Activated T-helper 1 cell treated with anti-CD3 and anti-CD28 coated beads, Interleukin-2, amount 50 U/mL, for 16 hours (primary cell): ENCODE results near the gene TNK1.
A peak's percentile ranks its signal among the peaks of the same experiment; 100 is the strongest.

ENCODE experiments used
- DNase-seq, 2 donors: peaks; one replicate each; pipeline ENCODE4 v3.0.0-alpha.2; 2020; ENCODE audit warnings: low read depth in 1 of 2, low spot score in 1 of 2

TNK1 gene

DNA sequence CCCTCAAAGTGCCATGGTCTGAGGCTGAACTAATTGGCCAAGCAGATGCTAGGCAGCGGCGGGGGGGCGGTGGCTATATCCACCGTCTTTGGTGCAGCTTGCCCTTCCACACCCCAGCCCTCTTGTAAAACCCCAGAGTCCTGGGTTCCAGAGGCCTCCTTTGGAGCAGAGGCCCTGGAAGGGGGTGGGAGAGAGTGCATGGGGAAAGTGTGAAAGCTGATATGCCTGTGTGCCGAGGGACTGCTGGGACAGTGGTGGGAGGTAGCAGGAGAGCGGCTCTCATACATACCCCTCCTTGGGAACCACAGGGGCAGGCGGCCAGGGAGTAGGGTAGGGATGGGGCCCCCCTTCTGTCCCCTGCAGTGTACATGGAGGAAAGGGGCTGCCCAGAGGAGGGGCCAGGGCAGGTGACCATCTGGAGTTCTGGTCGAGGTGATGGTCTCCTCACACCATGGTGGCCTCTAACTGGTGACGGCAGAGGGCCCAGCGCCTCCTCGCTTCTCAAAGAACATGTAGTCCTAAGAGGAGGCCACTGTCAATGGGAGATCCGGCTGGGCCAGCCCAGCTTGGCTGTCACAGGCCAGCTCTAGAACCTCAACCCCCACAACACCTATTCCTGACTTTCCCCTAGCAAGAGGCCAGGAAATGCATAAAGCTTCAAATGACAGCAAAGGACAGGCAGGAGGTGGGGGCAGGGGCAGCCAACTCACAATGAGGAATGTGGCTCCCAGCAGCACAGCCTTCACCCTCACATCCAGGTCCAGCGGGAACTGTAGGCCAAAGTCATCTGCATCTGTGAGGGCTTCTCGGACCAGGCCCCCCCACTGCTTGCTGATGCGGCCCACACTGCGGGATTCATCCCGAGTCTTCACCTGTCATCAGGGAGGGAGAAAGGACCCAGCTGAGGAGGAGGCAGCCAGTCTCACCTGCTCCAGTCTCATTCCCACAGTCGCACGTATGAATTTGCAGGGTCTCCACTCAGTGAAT, 9.3 kb downstream of the TNK1 start:
- DNase-seq = no peak

- no peak for DNase-seq
These were observed 10.4 kb downstream of the TNK1 start for GRCh38 chr17:7391307-7391706.

- DNase-seq = no peak
These were observed 12.1 kb downstream of the TNK1 start for GRCh38 chr17:7392696-7393612.

GRCh38 chr17:7393613-7394451, 12.9 kb downstream of the TNK1 start:
- DNase-seq = peak; percentile 34 to 39

GRCh38 chr17:7394452-7395191, 13.7 kb downstream of the TNK1 start, which contains the start of gene PLSCR3:
PLSCR3 (minus strand) TSS chr17:7394525; CDS start chr17:7394110, 415 bp downstream.
- peak; percentile 57 to 72 for DNase-seq

DNA sequence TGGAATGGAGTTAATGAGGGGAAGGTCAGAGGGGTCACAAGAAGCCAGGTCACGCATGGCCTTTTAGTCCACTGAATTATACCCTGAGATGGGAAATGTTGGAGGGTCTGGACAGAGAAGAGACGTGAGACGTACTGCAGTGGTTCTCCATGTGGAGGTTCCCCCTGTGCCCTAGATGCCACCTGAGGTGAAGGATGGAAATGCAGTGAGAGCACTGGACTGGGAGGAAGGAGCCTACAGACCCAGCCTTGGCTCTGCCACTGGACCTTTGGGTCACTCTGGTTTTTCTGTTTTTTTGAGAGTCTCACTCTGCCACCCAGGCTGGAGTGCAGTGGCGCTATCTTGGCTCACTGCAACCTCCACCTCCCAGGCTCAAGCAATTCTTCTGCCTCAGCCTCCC, 15.3 kb downstream of the TNK1 start:
- DNase-seq = no peak

DNA sequence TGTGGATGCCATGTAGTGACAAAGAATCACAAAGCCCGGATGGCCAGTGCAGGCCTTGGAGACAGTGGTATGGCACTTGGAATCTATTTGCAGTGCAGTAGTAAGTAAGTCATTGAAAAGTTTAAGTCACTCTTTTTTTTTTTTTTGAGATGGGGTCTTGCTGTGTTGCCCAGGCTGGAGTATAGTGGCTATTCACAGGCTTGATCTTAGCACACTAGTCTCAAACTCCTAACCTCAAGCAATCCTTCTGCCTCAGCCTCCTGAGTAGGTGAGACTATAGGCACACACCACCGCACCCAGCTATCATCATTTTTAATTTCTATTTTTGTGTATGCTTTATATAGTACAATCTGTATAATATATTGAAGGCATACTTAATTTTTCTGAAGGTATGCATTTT, 17.7 kb downstream of the TNK1 start:
- no peak for DNase-seq

DNA sequence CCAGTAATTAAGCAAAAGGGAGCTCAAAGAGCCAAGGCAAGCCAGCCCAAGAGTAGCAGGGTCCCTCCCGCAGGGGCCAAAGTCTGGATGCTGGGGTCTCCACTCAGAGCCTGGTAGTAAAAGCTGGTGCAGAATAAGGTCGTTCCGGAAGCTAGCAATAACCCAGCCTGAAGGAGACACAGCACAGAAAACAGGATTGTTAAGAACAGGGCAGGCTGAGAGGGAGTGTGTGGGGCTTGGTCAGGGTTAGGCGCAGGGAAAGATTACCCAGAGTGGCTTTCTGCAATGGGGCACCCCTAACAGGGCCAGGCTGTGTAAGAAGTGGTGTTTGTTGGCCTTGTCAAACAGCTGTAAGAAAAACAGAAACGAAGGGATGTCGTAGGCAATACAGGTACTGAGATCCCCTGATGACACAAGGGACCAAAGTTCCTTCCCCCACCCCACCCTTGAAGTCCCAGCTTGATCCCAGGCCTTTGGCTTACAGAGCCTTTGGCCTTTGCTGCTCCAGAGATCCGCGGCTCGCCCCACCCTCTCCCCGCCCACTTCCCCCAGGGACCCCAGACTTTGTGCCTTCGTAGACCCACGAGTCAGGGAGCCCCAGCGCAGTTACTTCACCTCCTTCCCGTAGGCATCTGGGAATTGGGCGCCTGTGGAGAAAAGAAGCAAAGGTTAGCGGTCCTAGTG, 22.3 kb downstream of the TNK1 start:
- no peak for DNase-seq

DNA sequence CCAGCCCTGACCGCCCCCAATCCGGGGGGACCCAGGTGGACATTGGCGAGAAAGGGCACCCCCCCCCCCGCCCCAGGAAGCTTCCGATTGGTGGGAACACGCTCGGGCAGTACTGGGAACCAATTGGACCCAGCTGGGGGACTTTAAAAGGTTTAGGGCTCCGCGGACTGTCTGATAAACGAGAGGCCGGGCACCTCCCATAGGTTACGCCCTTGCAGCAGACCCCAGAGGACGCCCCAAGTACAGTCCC, 22.8 kb downstream of the TNK1 start:
- no peak for DNase-seq

DNA sequence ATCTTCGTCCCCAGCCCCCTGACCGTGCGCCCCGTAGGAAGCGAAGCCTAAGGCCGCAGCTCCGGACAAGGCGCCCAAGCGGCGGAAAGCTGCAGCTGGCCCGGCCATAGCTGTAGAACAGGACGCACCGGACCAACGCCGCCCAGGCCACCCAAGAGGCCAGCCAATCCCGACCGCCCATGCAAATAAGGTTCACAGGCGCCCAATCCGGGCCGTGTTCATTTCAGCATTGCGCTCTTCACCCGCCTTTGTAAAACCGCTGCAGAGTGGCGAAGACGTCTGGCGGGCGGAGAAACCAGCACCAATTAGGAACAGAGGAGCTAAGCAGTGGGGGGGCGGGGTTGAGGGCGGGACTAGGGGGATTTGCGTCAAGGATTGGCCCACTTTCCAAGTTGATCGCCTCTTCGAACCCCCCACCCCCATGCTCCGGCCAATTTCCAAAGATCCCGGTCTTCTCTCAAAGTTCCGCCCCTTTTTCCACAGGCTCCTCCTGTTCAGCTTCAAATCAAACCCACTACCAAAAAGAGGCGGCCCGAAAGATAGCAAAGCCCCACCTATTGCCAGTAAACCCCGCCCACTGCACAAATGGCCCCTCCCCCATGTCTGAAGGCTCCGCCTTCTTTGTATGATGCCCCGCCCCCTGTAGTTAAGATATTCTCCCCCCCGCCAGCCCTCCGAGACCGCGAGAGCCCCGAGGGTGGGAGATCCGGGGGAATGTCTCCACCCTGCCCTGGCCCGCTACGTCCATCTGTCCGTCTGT, 23.3 kb downstream of the TNK1 start, which contains the start of gene TMEM256:
TMEM256 (minus strand) TSS at position 121 of the 760 bp plus-strand sequence; CDS start at position 108, 13 bp downstream.
- DNase-seq = peak; percentile 90 to 91

GRCh38 chr17:7404737-7405349, 24.0 kb downstream of the TNK1 start:
- peak; percentile 44 to 65 for DNase-seq

GRCh38 chr17:7405350-7406234, 24.7 kb downstream of the TNK1 start:
- no peak for DNase-seq

- DNase-seq = no peak
These were observed 25.4 kb downstream of the TNK1 start for GRCh38 chr17:7406235-7406825.

- DNase-seq = no peak
These were observed 26.2 kb downstream of the TNK1 start for GRCh38 chr17:7407082-7407481.

GRCh38 chr17:7407485-7408251, 26.8 kb downstream of the TNK1 start, which contains the start of gene NLGN2:
NLGN2 (plus strand) TSS chr17:7407845; CDS start chr17:7408256, 411 bp downstream.
- DNase-seq = no peak

DNA sequence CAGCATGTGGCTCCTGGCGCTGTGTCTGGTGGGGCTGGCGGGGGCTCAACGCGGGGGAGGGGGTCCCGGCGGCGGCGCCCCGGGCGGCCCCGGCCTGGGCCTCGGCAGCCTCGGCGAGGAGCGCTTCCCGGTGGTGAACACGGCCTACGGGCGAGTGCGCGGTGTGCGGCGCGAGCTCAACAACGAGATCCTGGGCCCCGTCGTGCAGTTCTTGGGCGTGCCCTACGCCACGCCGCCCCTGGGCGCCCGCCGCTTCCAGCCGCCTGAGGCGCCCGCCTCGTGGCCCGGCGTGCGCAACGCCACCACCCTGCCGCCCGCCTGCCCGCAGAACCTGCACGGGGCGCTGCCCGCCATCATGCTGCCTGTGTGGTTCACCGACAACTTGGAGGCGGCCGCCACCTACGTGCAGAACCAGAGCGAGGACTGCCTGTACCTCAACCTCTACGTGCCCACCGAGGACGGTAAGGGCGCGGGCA, 27.4 kb downstream of the TNK1 start:
- no peak for DNase-seq
